Uterus (tissue), 2 donors: Measurements from ENCODE around the gene TRIP10.

Source experiments
- CTCF ChIP-seq, 4 experiments: fragments of 200-600 bp in 2 of 4; fragments of 450-650 bp in 2 of 4; sonication (generic) in 2 of 4; IDR thresholded peaks; one replicate each; pipeline ENCODE4 v1.5.1; 2016 to 2019; ENCODE audit warnings: antibody characterized with exemption in 4 of 4, mild to moderate bottlenecking in 2 of 4, moderate library complexity in 1 of 4
- POLR2A ChIP-seq, 2 donors: fragments of 450-650 bp; IDR thresholded peaks; one replicate each; pipeline ENCODE4 v1.6.1; 2016; ENCODE audit warnings: antibody characterized with exemption in 2 of 2, mild to moderate bottlenecking in 1 of 2, moderate library complexity in 1 of 2

DNA sequence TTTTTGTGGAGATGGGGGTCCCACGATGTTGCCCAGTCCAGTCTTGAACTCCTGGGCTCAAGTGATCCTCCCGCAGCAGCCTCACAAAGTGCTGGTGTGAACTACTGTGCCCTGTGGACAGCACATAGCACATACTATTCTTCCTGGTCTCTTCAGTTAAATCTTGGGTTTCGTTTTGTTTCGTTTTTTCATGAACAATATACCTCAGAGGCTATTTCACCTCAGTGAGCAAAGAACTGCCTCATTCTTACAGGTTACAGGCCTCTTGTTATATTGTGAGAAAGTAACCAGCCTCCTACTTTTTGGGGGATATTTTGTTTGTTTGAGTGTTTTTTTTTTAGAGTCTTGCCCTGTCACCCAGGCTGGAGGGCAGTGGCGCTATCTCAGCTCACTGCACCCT is 17.7 kb upstream of the TRIP10 start:
- TF ChIP-seq CTCF (IDR thresholded peaks at IDR 0.05), result no peak
- TF ChIP-seq POLR2A (IDR thresholded peaks at IDR 0.05), result no peak
